NCI-H1694 (cell line): ENCODE data around the gene C12orf57.

Experiments
- DNase-seq: peaks from one replicate; lab custom pipeline; 2025; lab: John Stamatoyannopoulos, UW

C12orf57 gene

GRCh38 chr12:6953442-6954315 is 9.9 kb downstream of the C12orf57 start:
- no peak for DNase-seq

- no peak for DNase-seq
These were observed 10.7 kb downstream of the C12orf57 start for GRCh38 chr12:6954316-6955107.

- DNase-seq = no peak
These were observed 11.5 kb downstream of the C12orf57 start for GRCh38 chr12:6955108-6956020.

GRCh38 chr12:6956021-6956727 is 12.4 kb downstream of the C12orf57 start:
- no peak for DNase-seq

- DNase-seq = no peak
These were observed 13.4 kb downstream of the C12orf57 start for GRCh38 chr12:6957151-6957701.

GRCh38 chr12:6957741-6958608 is 14.2 kb downstream of the C12orf57 start:
- DNase-seq = no peak

GRCh38 chr12:6958609-6959057 is 14.8 kb downstream of the C12orf57 start:
- no peak for DNase-seq

- DNase-seq = no peak
These were observed 15.4 kb downstream of the C12orf57 start for GRCh38 chr12:6959058-6959804.

- DNase-seq = no peak
These were observed 16.2 kb downstream of the C12orf57 start for GRCh38 chr12:6959805-6960592.

- no peak for DNase-seq
These were observed 16.9 kb downstream of the C12orf57 start for GRCh38 chr12:6960593-6961277.

GRCh38 chr12:6961278-6961694 is 17.5 kb downstream of the C12orf57 start:
- DNase-seq = no peak

- peak; percentile 87 for DNase-seq
These were observed 18.0 kb downstream of the C12orf57 start for GRCh38 chr12:6961695-6962284.

- DNase-seq = no peak
These were observed 18.6 kb downstream of the C12orf57 start for GRCh38 chr12:6962285-6963015.

- DNase-seq = no peak
These were observed 19.4 kb downstream of the C12orf57 start for GRCh38 chr12:6963016-6963731.

GRCh38 chr12:6963791-6964413 is 20.1 kb downstream of the C12orf57 start:
- no peak for DNase-seq
